ENCODE data around the gene ADPRM.

DNA sequence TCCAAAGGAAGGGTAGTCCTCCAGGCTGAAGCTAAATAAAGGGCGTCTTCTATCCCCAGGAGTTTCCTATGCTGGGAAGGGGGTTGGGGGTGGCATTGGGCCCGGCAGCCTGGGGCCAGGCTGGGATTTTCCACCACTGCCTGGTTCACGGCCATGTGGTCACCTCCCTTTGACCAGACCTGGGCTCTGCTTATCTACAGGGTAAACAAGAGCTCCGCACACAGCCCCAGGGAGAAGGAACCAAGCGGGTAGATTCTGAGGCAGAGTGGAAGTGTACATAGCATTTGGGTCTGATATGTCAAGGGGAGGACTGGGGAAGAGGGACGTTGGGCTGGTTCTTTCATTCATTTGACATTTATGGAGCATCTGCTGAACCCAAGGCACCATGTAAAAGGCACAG is 59.7 kb downstream of the ADPRM start:
- TF ChIP-seq, protein P1, sequence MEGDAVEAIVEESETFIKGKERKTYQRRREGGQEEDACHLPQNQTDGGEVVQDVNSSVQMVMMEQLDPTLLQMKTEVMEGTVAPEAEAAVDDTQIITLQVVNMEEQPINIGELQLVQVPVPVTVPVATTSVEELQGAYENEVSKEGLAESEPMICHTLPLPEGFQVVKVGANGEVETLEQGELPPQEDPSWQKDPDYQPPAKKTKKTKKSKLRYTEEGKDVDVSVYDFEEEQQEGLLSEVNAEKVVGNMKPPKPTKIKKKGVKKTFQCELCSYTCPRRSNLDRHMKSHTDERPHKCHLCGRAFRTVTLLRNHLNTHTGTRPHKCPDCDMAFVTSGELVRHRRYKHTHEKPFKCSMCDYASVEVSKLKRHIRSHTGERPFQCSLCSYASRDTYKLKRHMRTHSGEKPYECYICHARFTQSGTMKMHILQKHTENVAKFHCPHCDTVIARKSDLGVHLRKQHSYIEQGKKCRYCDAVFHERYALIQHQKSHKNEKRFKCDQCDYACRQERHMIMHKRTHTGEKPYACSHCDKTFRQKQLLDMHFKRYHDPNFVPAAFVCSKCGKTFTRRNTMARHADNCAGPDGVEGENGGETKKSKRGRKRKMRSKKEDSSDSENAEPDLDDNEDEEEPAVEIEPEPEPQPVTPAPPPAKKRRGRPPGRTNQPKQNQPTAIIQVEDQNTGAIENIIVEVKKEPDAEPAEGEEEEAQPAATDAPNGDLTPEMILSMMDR (IDR thresholded peaks at IDR 0.05): no peak
- TF ChIP-seq POLR2AphosphoS5 (IDR thresholded peaks at IDR 0.05) (no peak), POLR2A (IDR thresholded peaks at IDR 0.05; ENCODE audit: low read depth) (no peak), EP300 (IDR thresholded peaks at IDR 0.05) (no peak)

Data from esophagus muscularis mucosa (tissue), 4 donors.